HFFc6 (cell line): ENCODE measurements around the gene EN1. TPM values are rescaled to one million over a fixed set of nuclear protein-coding genes. Genes with fewer than 3 reads are reported as not detected.

Source experiments
- DNase-seq: peaks from one replicate; pipeline ENCODE4 v3.0.0-alpha.2; 2018
- H3K27ac Mint-ChIP-seq: 2 replicates; pipeline ENCODE4 v1.8.0; 2020; ENCODE audit warnings: mild to moderate bottlenecking, mixed read lengths
- H3K27me3 Mint-ChIP-seq: 2 replicates; pipeline ENCODE4 v1.8.0; 2021; ENCODE audit warnings: mild to moderate bottlenecking, moderate library complexity, mixed read lengths; ENCODE audit not compliant: insufficient read depth
- H3K36me3 Mint-ChIP-seq: 2 replicates; pipeline ENCODE4 v1.8.0; 2021; ENCODE audit warnings: low read depth, mixed read lengths
- H3K4me1 Mint-ChIP-seq: 2 replicates; pipeline ENCODE4 v1.8.0; 2020; ENCODE audit warnings: low read depth, mixed read lengths
- H3K4me3 Mint-ChIP-seq: 2 replicates; pipeline ENCODE4 v1.8.0; 2020; ENCODE audit warnings: mild to moderate bottlenecking, moderate library complexity, mixed read lengths
- H3K9me3 Mint-ChIP-seq: 2 replicates; pipeline ENCODE4 v1.8.0; 2020; ENCODE audit warnings: mild to moderate bottlenecking, mixed read lengths
- total RNA-seq, 6 experiments: library from RNA; stranded (reverse); fragmentation: NEBNext Ultra II Directional; extraction: Animal tissue kit (Norgen Biotek cat#: 25700); gene quantifications; 2 replicates in 1 of 6; 3 replicates in 5 of 6; pipeline ENCODE4 v1.2.3, GENCODE V29; 2021
- TF ChIP-seq, protein P1 (sequence below): fragments of 200-600 bp; sonication (generic); IDR thresholded peaks from 2 replicates; pipeline ENCODE4 v1.5.0; 2021; ENCODE audit warnings: antibody characterized with exemption, mild to moderate bottlenecking

Gene EN1
- total RNA-seq, 6 experiments from 2014 or later: not detected

GRCh38 chr2:118813111-118813510, 34.3 kb downstream of the EN1 start:
- no peak overlapping the region for H3K4me3 Mint-ChIP-seq
- no peaks in the 10 kb centered on the region for H3K36me3 Mint-ChIP-seq
- H3K4me1 Mint-ChIP-seq: no peaks in the 10 kb centered on the region
- H3K27me3 Mint-ChIP-seq: peaks cover 33% of the 10 kb centered on the region
- DNase-seq: no peak
- TF ChIP-seq, protein P1, sequence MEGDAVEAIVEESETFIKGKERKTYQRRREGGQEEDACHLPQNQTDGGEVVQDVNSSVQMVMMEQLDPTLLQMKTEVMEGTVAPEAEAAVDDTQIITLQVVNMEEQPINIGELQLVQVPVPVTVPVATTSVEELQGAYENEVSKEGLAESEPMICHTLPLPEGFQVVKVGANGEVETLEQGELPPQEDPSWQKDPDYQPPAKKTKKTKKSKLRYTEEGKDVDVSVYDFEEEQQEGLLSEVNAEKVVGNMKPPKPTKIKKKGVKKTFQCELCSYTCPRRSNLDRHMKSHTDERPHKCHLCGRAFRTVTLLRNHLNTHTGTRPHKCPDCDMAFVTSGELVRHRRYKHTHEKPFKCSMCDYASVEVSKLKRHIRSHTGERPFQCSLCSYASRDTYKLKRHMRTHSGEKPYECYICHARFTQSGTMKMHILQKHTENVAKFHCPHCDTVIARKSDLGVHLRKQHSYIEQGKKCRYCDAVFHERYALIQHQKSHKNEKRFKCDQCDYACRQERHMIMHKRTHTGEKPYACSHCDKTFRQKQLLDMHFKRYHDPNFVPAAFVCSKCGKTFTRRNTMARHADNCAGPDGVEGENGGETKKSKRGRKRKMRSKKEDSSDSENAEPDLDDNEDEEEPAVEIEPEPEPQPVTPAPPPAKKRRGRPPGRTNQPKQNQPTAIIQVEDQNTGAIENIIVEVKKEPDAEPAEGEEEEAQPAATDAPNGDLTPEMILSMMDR: no peak
- no peaks in the 10 kb centered on the region for H3K9me3 Mint-ChIP-seq
- no peak overlapping the region for H3K27ac Mint-ChIP-seq

GRCh38 chr2:118812552-118812951, 34.9 kb downstream of the EN1 start:
- TF ChIP-seq, protein P1: no peak
- Mint-ChIP-seq H3K9me3 (no peaks in the 10 kb centered on the region), H3K27ac (no peak overlapping the region), H3K36me3 (no peaks in the 10 kb centered on the region), H3K4me1 (no peaks in the 10 kb centered on the region), H3K4me3 (no peak overlapping the region), H3K27me3 (peaks cover 28% of the 10 kb centered on the region)
- no peak for DNase-seq

DNA sequence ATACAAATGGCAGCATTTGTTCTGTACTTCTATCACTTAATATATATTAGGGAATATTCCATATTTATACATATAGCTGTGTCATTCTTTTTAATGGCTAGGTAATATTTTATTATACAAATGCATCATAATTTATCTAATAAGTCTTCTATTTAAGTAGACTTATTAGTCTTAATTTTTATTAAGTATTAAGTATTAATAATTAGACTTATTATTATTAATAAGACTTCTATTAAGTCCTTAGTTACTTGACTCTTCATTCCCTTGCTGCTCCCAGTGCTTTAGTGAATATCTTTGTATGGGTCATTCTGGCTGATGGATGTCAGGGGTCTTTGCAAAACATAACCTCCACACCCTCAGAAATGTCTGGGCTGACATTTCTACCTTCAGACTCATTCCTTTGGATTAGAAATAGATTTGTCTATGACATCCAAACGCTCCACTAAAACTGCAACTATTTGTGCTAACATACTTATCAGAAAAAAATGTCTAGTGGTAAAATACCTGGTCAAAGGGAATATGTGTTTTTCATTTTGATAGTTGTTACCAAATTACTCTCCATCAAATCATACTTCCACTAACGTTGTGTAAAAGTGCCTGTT, 35.8 kb downstream of the EN1 start:
- H3K27me3 Mint-ChIP-seq: peaks cover 26% of the 10 kb centered on the region
- no peaks in the 10 kb centered on the region for H3K9me3 Mint-ChIP-seq
- TF ChIP-seq, protein P1: no peak
- H3K4me1 Mint-ChIP-seq: no peaks in the 10 kb centered on the region
- no peak for DNase-seq
- H3K27ac Mint-ChIP-seq: no peak overlapping the region
- no peak overlapping the region for H3K4me3 Mint-ChIP-seq
- H3K36me3 Mint-ChIP-seq: no peaks in the 10 kb centered on the region

DNA sequence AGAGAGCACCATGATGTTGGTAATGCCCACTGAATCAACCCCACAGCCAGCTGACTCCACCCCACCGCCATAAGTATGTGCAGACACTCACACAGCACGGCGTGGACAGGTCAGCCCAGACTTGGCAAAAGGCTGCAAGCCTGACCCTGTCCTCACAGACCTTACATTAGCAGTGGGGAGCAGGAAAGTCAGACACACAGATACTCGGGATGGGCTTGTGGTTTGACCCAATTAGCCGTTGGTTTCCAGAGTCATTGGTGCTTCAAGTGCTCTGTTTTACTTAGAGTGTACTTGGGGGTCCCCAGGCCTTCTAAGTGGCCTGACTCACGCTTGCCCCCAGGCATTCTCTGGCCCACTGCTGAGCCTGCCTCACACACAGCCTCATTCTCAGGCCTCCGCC, 36.7 kb downstream of the EN1 start:
- TF ChIP-seq, protein P1: no peak
- Mint-ChIP-seq H3K4me1 (no peaks in the 10 kb centered on the region), H3K27ac (no peak overlapping the region), H3K27me3 (peaks cover 31% of the 10 kb centered on the region), H3K36me3 (no peaks in the 10 kb centered on the region), H3K4me3 (no peak overlapping the region), H3K9me3 (no peaks in the 10 kb centered on the region)
- no peak for DNase-seq

- Mint-ChIP-seq H3K4me3 (peak overlapping the region; percentile 77), H3K4me1 (no peaks in the 10 kb centered on the region), H3K27ac (no peak overlapping the region), H3K9me3 (no peaks in the 10 kb centered on the region), H3K27me3 (peaks cover 30% of the 10 kb centered on the region), H3K36me3 (no peaks in the 10 kb centered on the region)
- DNase-seq: no peak
- TF ChIP-seq, protein P1: no peak
Measured at GRCh38 chr2:118808429-118808809, 39.0 kb downstream of the EN1 start.
